ENCODE results near the gene KTN1.

DNA sequence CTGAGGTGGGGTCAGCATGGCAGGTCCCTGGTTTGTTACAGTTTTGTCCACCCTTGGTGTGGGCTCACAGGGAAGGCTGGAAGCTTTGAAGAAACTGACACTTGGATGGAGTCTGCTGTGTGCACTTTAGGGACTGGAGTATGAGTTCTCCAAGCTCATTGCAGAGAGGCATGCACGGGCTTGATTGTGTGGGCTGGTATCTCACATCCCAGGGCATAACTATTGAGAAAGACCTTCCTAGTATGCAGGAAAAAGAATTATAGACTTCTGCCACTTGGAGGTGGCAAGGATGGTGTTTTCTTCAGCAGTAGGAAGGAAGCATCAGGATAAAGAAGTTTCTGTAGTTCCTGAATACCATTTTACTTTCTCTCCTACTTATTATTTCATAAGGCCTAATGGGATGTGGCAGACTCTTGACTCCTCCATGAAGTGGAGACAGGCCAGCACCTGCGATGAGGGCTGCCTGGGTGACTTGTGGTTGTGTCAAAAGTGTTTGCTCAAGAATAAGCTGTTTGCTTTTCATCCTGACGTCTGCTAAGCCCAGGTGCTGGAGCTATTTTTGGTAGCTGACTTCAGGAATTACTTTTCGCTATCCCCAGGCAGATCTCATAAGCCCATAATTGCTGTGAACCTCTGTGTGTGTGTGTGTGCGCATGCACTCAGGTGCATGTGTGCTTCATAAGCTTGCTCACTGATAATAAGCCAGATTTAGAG lies 125.8 kb downstream of the KTN1 start:
- TF ChIP-seq, protein P1, sequence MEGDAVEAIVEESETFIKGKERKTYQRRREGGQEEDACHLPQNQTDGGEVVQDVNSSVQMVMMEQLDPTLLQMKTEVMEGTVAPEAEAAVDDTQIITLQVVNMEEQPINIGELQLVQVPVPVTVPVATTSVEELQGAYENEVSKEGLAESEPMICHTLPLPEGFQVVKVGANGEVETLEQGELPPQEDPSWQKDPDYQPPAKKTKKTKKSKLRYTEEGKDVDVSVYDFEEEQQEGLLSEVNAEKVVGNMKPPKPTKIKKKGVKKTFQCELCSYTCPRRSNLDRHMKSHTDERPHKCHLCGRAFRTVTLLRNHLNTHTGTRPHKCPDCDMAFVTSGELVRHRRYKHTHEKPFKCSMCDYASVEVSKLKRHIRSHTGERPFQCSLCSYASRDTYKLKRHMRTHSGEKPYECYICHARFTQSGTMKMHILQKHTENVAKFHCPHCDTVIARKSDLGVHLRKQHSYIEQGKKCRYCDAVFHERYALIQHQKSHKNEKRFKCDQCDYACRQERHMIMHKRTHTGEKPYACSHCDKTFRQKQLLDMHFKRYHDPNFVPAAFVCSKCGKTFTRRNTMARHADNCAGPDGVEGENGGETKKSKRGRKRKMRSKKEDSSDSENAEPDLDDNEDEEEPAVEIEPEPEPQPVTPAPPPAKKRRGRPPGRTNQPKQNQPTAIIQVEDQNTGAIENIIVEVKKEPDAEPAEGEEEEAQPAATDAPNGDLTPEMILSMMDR (IDR thresholded peaks at IDR 0.05) = no peak
- TF ChIP-seq EZH2 (IDR thresholded peaks at IDR 0.05) = no peak

Data from neural progenitor cell (in vitro differentiated cells).